Activated T-helper 1 cell treated with anti-CD3 and anti-CD28 coated beads, Interleukin-12 subunit alpha, Interleukin-12 subunit beta, Interleukin-2, Interleukin-4 antibody, amounts not matched to agents 30 ng/mL and 10 ng/mL and 1 ng/mL, durations not matched to agents 14 hours and 24 hours and 36 hours (primary cell): ENCODE results near the gene RAB3C. TPM values are rescaled to one million over a fixed set of nuclear protein-coding genes. Genes with fewer than 3 reads are reported as not detected.
"Not testable (repeated sequence)": the region's sequence is repeated elsewhere in the genome, so short reads cannot be mapped to it uniquely, and the experiment has no call there.

Experiments used
- DNase-seq: peaks from one replicate; pipeline ENCODE4 v3.0.0; 2021; ENCODE audit warnings: low spot score
- H3K27ac Mint-ChIP-seq: one replicate; pipeline ENCODE4 v1.8.0; 2021; ENCODE audit warnings: mild to moderate bottlenecking, mixed read lengths
- H3K27me3 Mint-ChIP-seq: one replicate; pipeline ENCODE4 v1.8.0; 2022; ENCODE audit warnings: mild to moderate bottlenecking, moderate library complexity, mixed read lengths; ENCODE audit not compliant: insufficient read depth
- H3K36me3 Mint-ChIP-seq: one replicate; pipeline ENCODE4 v1.8.0; 2021; ENCODE audit warnings: low read depth, mixed read lengths
- H3K4me1 Mint-ChIP-seq: one replicate; pipeline ENCODE4 v1.8.0; 2021; ENCODE audit warnings: low read depth, mixed read lengths
- H3K4me3 Mint-ChIP-seq: one replicate; pipeline ENCODE4 v1.8.0; 2021; ENCODE audit warnings: mild to moderate bottlenecking, moderate library complexity, mixed read lengths
- H3K9me3 Mint-ChIP-seq: one replicate; pipeline ENCODE4 v1.8.0; 2021; ENCODE audit warnings: mixed read lengths
- intact Hi-C: fragments of 100-400 bp; cut with micrococcal nuclease; formaldehyde crosslinking; loops from one replicate; pipeline ENCODE4 v1.15.1; 2024
- total RNA-seq: library from RNA; stranded (reverse); gene quantifications from 2 replicates; pipeline ENCODE4 v1.2.3, GENCODE V29; 2022

Gene RAB3C
- total RNA-seq, 1 donor from 2014 or later = not detected

GRCh38 chr5:58670582-58670981, 87.7 kb downstream of the RAB3C start:
- H3K4me1 Mint-ChIP-seq = no peaks in the 10 kb centered on the region
- intact Hi-C loops = no loop called here
- no peak overlapping the region for H3K27ac Mint-ChIP-seq
- DNase-seq = no peak
- H3K27me3 Mint-ChIP-seq = no peaks in the 10 kb centered on the region
- H3K36me3 Mint-ChIP-seq = no peaks in the 10 kb centered on the region
- no peaks in the 10 kb centered on the region for H3K9me3 Mint-ChIP-seq
- no peak overlapping the region for H3K4me3 Mint-ChIP-seq

DNA sequence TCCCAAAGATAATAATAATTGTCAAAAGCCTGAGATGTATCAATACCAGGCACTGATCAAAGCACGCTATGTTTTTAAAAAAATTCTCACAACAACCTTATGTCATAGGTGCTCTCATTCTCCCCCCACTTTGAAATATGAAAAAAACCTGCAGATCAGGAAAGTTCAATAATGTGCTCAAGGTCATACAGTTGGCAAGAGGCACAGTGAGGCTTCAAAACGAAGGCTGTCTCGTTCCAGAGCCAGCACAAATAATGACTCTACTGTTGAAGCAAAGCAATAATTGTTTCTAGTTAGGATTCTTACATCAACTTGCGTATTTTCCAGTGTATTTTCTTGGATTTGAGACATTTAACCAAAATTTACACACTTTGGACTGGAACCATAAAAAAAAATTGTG, 88.3 kb downstream of the RAB3C start:
- Mint-ChIP-seq H3K36me3 (no peaks in the 10 kb centered on the region), H3K4me3 (no peak overlapping the region), H3K9me3 (no peaks in the 10 kb centered on the region), H3K4me1 (no peaks in the 10 kb centered on the region), H3K27me3 (no peaks in the 10 kb centered on the region), H3K27ac (no peak overlapping the region)
- intact Hi-C loops = no loop called here
- no peak for DNase-seq

DNA sequence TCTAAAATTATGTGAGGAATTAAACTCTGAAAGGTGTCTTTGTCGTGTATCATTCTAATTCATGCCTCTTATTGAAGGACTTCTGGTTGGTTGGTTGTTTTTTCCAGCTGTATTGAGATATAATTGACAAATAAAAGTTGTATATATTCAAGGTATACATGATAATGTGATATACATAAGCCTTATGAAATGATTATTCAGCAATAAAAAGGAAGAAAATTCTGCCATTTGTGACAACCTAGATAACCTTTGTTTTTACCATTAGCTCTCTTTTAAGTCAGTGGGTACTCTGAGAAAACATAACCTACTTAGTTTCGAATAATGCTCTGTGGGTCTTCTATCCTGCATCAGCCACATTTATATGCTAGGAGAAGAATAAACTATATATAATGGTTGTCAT, 89.6 kb downstream of the RAB3C start:
- Mint-ChIP-seq H3K4me3 (no peak overlapping the region), H3K27me3 (no peaks in the 10 kb centered on the region), H3K36me3 (no peaks in the 10 kb centered on the region), H3K9me3 (no peaks in the 10 kb centered on the region), H3K4me1 (no peaks in the 10 kb centered on the region), H3K27ac (no peak overlapping the region)
- DNase-seq = no peak
- intact Hi-C loops = no loop called here

GRCh38 chr5:58674070-58674469, 91.2 kb downstream of the RAB3C start:
- intact Hi-C loops = no loop called here
- no peak for DNase-seq
- Mint-ChIP-seq H3K36me3 (no peaks in the 10 kb centered on the region), H3K27ac (no peak overlapping the region), H3K4me1 (no peaks in the 10 kb centered on the region), H3K27me3 (no peaks in the 10 kb centered on the region), H3K4me3 (no peak overlapping the region), H3K9me3 (no peaks in the 10 kb centered on the region)

DNA sequence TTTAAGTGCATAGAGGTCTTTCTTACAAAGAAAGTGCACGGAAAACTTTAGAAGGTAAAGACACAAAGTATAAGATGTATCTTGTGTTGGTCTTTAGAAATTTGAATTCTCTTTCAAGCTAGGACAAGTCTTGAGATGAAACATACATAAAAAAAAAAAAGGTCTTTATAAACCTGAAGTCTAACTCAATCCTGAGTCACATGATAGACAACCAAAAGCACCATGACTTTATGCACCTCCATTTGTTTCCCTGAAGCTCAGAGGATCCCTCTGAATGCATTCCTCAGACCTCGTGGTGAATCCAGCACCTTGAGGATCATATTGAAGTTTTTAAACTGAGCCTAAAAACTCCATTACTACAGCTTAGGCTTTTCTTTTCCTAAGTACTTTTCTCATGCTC, 91.8 kb downstream of the RAB3C start:
- H3K4me1 Mint-ChIP-seq = no peaks in the 10 kb centered on the region
- no peak for DNase-seq
- no peaks in the 10 kb centered on the region for H3K27me3 Mint-ChIP-seq
- intact Hi-C loops = no loop called here
- H3K9me3 Mint-ChIP-seq = no peaks in the 10 kb centered on the region
- no peaks in the 10 kb centered on the region for H3K36me3 Mint-ChIP-seq
- no peak overlapping the region for H3K4me3 Mint-ChIP-seq
- no peak overlapping the region for H3K27ac Mint-ChIP-seq

GRCh38 chr5:58675341-58675740, 92.5 kb downstream of the RAB3C start:
- Mint-ChIP-seq H3K36me3 (no peaks in the 10 kb centered on the region), H3K9me3 (no peaks in the 10 kb centered on the region), H3K4me1 (no peaks in the 10 kb centered on the region)

GRCh38 chr5:58677650-58678049, 94.8 kb downstream of the RAB3C start:
- Mint-ChIP-seq H3K36me3 (no peaks in the 10 kb centered on the region), H3K9me3 (no peaks in the 10 kb centered on the region), H3K27me3 (no peaks in the 10 kb centered on the region), H3K27ac (no peak overlapping the region), H3K4me3 (no peak overlapping the region), H3K4me1 (no peaks in the 10 kb centered on the region)
- DNase-seq = no peak
- intact Hi-C loops = no loop called here

More at GRCh38 chr5:58675341-58675740, 92.5 kb downstream of the RAB3C start:
- intact Hi-C loops = no loop called here
- Mint-ChIP-seq H3K27ac (no peak overlapping the region), H3K4me3 (no peak overlapping the region), H3K27me3 (no peaks in the 10 kb centered on the region)
- DNase-seq = no peak

DNA sequence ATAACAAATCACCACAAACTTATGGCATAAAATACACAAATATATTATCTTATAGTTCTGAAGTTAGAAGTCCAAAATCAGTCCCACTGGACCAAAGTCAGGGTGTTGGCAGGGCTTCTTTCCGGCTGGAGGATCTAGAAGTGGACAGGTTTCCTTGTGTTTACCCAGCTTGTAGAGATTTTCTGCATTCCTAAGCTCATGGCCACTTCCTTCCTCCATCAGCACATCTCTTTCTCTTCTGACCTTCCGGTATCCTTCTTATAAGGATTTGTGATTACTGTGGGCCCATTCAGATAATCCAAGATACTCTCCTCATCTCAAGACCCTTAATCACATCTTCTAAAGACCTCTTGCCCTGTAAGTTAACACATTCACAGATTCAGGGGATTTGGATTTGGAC, 97.6 kb downstream of the RAB3C start:
- no peaks in the 10 kb centered on the region for H3K36me3 Mint-ChIP-seq
- H3K4me1 Mint-ChIP-seq = no peaks in the 10 kb centered on the region

GRCh38 chr5:58681943-58682342, 99.1 kb downstream of the RAB3C start:
- Mint-ChIP-seq H3K27me3 (no peaks in the 10 kb centered on the region), H3K27ac (no peak overlapping the region), H3K36me3 (no peaks in the 10 kb centered on the region), H3K9me3 (no peaks in the 10 kb centered on the region), H3K4me3 (no peak overlapping the region), H3K4me1 (no peaks in the 10 kb centered on the region)
- DNase-seq = no peak
- intact Hi-C loops = no loop called here

More for the DNA sequence above, 97.6 kb downstream of the RAB3C start:
- Mint-ChIP-seq H3K27me3 (no peaks in the 10 kb centered on the region), H3K4me3 (no peak overlapping the region), H3K27ac (no peak overlapping the region), H3K9me3 (no peaks in the 10 kb centered on the region)
- intact Hi-C loops = no loop called here
- no peak for DNase-seq

GRCh38 chr5:58683567-58683966, 100.7 kb downstream of the RAB3C start:
- no peak overlapping the region for H3K4me3 Mint-ChIP-seq
- H3K9me3 Mint-ChIP-seq = no peaks in the 10 kb centered on the region
- H3K27ac Mint-ChIP-seq = no peak overlapping the region
- intact Hi-C loops = no loop called here
- H3K36me3 Mint-ChIP-seq = no peaks in the 10 kb centered on the region
- no peaks in the 10 kb centered on the region for H3K4me1 Mint-ChIP-seq
- no peak for DNase-seq
- H3K27me3 Mint-ChIP-seq = no peaks in the 10 kb centered on the region

DNA sequence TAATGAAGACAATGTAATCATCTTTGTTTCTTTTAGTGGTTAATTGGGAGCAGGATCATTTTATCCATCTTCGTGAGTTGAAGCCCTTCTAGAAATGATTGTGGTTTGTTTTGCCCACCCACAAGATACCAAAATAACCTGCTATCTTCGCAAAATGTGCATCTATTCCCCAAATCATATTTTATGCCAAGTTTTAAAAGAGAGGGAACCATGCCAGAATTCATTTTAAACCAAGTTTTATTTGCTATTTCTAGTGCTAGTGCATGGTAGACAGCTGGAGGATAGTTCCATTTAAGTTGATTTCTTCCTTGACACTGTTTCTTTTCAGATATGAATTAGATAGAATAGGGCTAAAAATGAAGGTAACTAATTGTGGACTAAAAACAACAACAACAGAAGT, 104.2 kb downstream of the RAB3C start:
- Mint-ChIP-seq H3K4me3 (no peak overlapping the region), H3K27me3 (no peaks in the 10 kb centered on the region), H3K4me1 (no peaks in the 10 kb centered on the region), H3K9me3 (no peaks in the 10 kb centered on the region), H3K27ac (no peak overlapping the region), H3K36me3 (no peaks in the 10 kb centered on the region)
- intact Hi-C loops = no loop called here
- no peak for DNase-seq

GRCh38 chr5:58687595-58687994, 104.7 kb downstream of the RAB3C start:
- no peaks in the 10 kb centered on the region for H3K36me3 Mint-ChIP-seq
- no peak overlapping the region for H3K27ac Mint-ChIP-seq
- intact Hi-C loops = no loop called here
- H3K4me3 Mint-ChIP-seq = no peak overlapping the region
- DNase-seq = no peak
- H3K27me3 Mint-ChIP-seq = no peaks in the 10 kb centered on the region
- no peaks in the 10 kb centered on the region for H3K4me1 Mint-ChIP-seq
- no peaks in the 10 kb centered on the region for H3K9me3 Mint-ChIP-seq

DNA sequence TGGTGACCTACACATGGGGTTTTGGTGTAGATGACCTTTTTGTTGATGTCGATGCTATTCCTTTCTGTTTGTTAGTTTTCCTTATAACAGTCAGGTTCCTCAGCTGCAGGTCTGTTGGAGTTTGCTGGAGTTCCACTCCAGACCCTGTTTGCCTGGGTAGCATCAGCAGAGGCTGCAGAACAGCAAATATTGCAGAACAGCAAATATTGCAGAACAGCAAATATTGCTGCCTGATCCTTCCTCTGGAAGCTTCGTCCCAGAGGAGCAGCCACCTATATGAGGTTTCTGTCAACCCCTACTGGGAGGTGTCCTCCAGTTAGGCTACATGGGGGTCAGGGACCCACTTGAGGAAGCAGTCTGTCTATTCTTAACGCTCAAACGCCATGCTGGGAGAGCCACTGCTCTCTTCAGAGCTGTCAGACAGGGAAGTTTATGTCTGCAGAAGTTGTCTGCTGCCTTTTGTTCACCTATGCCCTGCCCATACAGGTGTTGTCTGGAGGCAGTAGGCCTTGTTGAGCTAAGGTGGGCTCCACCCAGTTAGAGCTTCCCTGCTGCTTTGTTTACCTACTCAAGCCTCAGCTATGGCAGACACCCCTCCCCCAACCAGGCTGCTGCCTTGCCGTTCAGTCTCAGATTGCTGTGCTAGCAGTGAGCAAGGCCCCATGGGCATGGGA, 116.3 kb downstream of the RAB3C start:
- DNase-seq, H3K27ac Mint-ChIP-seq, H3K4me3 Mint-ChIP-seq, intact Hi-C loops, H3K4me1 Mint-ChIP-seq, H3K27me3 Mint-ChIP-seq, H3K36me3 Mint-ChIP-seq: not testable (repeated sequence)
- peaks cover 23% of the 10 kb centered on the region for H3K9me3 Mint-ChIP-seq

- Mint-ChIP-seq H3K27me3 (no peaks in the 10 kb centered on the region), H3K4me3 (no peak overlapping the region), H3K4me1 (no peaks in the 10 kb centered on the region), H3K27ac (no peak overlapping the region), H3K9me3 (peaks cover 23% of the 10 kb centered on the region), H3K36me3 (no peaks in the 10 kb centered on the region)
- intact Hi-C loops = no loop called here
- DNase-seq = no peak
These were observed 116.9 kb downstream of the RAB3C start for GRCh38 chr5:58699762-58700118.
